ENCODE results near the gene PRKAG2.
A peak's percentile ranks its signal among the peaks of the same experiment; 100 is the strongest.

Gene PRKAG2

DNA sequence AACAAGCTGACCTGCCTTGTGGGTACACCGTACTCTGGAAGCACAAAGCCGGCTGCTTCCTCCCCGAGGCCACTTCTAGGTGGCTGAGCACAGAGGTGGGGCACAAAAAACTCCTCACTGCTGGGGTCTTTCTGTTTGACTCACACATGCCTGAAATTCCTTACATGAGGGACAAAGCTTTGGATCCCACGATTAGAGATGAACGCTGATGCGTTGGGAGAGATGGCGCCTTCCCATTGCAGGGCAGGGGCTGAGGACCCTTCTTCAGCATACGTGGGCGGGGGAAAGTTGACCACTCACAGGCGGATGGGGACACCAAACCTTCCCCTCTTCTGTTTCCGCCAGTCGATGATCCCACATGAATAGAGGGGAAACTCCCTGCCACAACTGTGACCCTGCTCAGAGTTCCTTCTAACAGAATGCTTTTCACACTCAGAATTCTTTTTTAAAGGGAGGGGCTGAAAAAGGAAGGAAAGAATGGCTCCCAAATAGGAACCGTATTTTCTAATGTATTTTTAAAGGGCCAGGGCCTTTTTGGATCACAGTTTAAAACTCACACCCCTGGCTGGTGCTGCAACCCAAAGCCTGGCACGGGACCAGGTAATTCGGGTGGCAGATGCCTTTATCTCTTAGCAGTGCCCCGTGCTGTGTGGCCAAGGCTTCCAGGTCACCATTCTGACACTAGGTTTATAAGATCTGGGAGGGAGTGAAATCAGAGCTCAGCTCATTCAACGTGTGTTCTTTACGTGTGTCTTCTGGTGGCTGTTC is 134.0 kb downstream of the PRKAG2 start:
- H4K20me1 ChIP-seq, result no peaks in the 10 kb centered on the region; a peak in 1 of 22 replicates

DNA sequence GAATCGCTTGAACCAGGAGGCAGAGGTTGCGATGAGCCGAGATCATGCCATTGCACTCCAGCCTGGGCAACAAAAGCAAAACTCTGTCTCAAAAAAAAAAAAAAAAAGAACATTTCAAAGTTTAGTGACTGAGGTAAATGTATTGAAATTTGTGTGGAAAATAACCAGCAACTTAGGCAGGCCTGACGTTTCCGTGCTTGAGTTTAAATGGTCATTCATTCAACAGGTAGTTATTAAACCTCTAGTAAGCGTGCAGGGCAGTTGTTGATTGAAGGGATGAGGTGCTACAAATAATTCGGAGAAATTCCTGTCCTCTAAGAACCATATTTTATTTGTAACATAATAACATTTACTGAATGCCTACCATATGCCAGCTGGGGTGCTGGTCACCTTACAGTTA is 135.3 kb downstream of the PRKAG2 start:
- no peak overlapping the region for H3K4me2 ChIP-seq
- peaks cover 47 to 66% (median 56%) of the 10 kb centered on the region in 10 experiments for H3K4me1 ChIP-seq
- peaks cover 0 to 3% (median 0%) of the 10 kb centered on the region in 11 experiments; a peak in 1 of 22 replicates for H4K20me1 ChIP-seq
- no peak overlapping the region for H3K27ac ChIP-seq
- TF ChIP-seq Cebpa-rat (IDR thresholded peaks at IDR 0.05), result no peak
- H3K27me3 ChIP-seq, result no peaks in the 10 kb centered on the region
- H3K36me3 ChIP-seq, result peaks cover 0 to 5% (median 0%) of the 10 kb centered on the region in 11 experiments; a peak in 1 of 22 replicates
- peaks cover 0 to 20% (median 16%) of the 10 kb centered on the region in 11 experiments; a peak in 18 of 22 replicates for H3K9me3 ChIP-seq (replicated peaks in 1 of 11)
- H3K9ac ChIP-seq, result no peak overlapping the region
- H3K4me3 ChIP-seq, result no peak overlapping the region

More for the DNA sequence above, 134.0 kb downstream of the PRKAG2 start:
- no peaks in the 10 kb centered on the region for H3K27me3 ChIP-seq
- peak overlapping the region in 10 of 11 experiments; percentile 16 to 63 (median 38); a peak in 15 of 22 replicates for H3K9ac ChIP-seq
- peak overlapping the region in 4 of 10 experiments; percentile 13 to 21 (median 16); a peak in 4 of 20 replicates for H3K4me3 ChIP-seq
- H3K4me2 ChIP-seq, result peak overlapping the region; percentile 80 to 93 (median 84)
- peaks cover 0 to 20% (median 16%) of the 10 kb centered on the region in 11 experiments; a peak in 18 of 22 replicates for H3K9me3 ChIP-seq (replicated peaks in 1 of 11)
- peaks cover 0 to 5% (median 0%) of the 10 kb centered on the region in 11 experiments; a peak in 1 of 22 replicates for H3K36me3 ChIP-seq
- TF ChIP-seq Cebpa-rat (IDR thresholded peaks at IDR 0.05), result no peak
- H3K27ac ChIP-seq, result peak overlapping the region in 8 of 11 experiments; percentile 4 to 37 (median 16); a peak in 5 of 22 replicates
- peaks cover 37 to 53% (median 43%) of the 10 kb centered on the region in 10 experiments for H3K4me1 ChIP-seq

DNA sequence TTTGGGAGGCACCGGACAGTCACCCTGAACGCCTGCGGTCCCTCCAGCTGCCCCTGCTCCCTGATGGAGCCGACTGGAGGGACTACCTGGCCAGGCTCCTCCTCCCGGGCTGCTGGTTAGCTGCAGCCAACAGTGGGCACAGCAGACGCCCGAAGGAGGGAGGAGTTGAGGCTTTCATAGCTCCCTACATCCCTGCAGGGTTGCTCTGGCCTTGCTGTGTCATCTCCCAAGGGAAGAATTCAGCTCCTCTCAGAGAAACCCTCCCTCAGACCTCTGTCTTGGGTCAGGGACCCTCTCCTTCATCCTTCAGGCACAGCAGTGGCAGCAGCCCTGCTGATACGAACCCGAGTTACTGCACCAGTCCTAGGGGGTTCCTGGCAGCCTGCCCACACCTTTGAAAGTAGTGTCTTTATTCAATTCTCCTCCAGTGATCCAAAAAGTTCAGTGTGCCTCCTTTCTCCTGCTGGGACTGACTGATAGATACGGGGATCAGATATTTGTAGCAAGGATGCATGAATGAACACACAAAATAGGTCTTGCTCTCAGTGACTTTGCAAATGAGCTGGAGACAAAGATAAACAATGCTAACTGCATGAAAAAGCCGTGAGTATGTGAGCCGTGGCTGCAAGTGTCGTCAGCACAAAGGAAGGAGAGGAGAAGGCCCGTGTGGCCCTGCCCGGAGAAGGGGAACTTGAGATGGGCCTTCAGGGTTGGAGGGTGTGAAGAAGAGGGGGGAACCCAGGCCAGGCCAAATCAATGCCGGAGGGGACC is 136.6 kb downstream of the PRKAG2 start:
- Histone ChIP-seq H4K20me1 (peaks cover 4 to 15% (median 8%) of the 10 kb centered on the region in 11 experiments; a peak in 13 of 22 replicates), H3K9ac (peak overlapping the region in 1 of 11 experiments; percentile 18; a peak in 1 of 22 replicates), H3K4me2 (peak overlapping the region; percentile 31 to 74 (median 60)), H3K27ac (peak overlapping the region in 1 of 11 experiments; percentile 36; a peak in 3 of 22 replicates), H3K27me3 (peaks cover 0 to 8% (median 0%) of the 10 kb centered on the region in 11 experiments; a peak in 5 of 22 replicates), H3K9me3 (replicated peaks in 1 of 11) (peaks cover 0 to 20% (median 16%) of the 10 kb centered on the region in 11 experiments; a peak in 18 of 22 replicates), H3K36me3 (peaks cover 0 to 5% (median 0%) of the 10 kb centered on the region in 11 experiments; a peak in 1 of 22 replicates), H3K4me1 (peaks cover 60 to 80% (median 69%) of the 10 kb centered on the region in 10 experiments), H3K4me3 (no peak overlapping the region)
- TF ChIP-seq Cebpa-rat (IDR thresholded peaks at IDR 0.05), result no peak

DNA sequence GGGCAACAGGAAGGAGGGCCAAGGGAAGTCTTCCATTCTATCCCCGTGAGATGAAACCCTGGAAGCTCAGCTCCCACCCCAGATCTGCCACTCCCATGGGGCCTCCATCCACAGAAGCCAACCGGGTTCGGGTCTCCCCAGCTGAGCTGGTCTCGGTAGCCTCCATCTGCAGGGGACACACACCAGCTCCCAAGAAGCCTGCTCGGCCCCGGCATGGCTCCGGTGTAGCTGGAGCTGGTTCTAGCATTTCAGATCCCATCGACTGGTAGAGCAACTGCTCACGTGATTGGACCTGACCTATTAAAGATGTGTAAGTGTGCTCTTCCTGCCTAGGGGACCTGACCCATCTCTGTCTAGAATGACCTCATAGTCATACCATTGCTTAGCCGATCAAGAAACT is 138.0 kb downstream of the PRKAG2 start:
- Histone ChIP-seq H4K20me1 (peaks cover 4 to 28% (median 8%) of the 10 kb centered on the region in 11 experiments; a peak in 14 of 22 replicates), H3K4me2 (no peak overlapping the region), H3K4me1 (peaks cover 57 to 82% (median 74%) of the 10 kb centered on the region in 10 experiments), H3K9me3 (replicated peaks in 1 of 11) (peaks cover 0 to 20% (median 16%) of the 10 kb centered on the region in 11 experiments; a peak in 18 of 22 replicates), H3K27me3 (peaks cover 0 to 12% (median 0%) of the 10 kb centered on the region in 11 experiments; a peak in 5 of 22 replicates), H3K36me3 (peaks cover 0 to 5% (median 0%) of the 10 kb centered on the region in 11 experiments; a peak in 1 of 22 replicates), H3K9ac (no peak overlapping the region), H3K27ac (no peak overlapping the region), H3K4me3 (no peak overlapping the region)
- no peak for TF ChIP-seq Cebpa-rat (IDR thresholded peaks at IDR 0.05)

DNA sequence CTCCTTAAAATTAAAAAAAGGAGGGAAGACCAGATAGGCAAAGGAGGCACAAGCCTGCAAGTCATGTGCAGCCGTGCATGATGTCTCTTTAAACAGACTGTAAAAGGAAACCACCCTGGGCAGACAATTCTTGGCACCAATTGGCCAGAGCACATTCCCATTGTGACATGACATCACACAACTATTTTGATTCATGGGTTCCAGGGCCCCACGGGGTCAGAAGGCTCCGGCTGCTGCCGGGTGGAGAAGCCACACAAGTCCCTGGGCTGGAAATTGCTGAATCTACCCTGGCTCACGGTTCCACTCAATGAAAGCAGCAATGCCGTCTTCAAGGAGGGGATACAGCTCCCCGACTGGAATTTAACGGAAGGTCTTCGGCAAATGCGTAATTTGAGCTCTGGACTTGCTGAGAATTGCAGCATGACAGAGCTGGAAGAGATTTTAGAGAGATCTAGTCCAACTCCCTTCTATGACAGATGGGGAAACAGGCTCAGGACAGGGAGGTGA is 140.5 kb downstream of the PRKAG2 start:
- H3K27ac ChIP-seq, result peak overlapping the region in 8 of 11 experiments; percentile 8 to 65 (median 39); a peak in 11 of 22 replicates
- peak overlapping the region; percentile 43 to 65 (median 56) for H3K4me3 ChIP-seq
- no peak for TF ChIP-seq Cebpa-rat (IDR thresholded peaks at IDR 0.05)
- H4K20me1 ChIP-seq, result peaks cover 4 to 38% (median 10%) of the 10 kb centered on the region in 11 experiments; a peak in 14 of 22 replicates
- H3K9ac ChIP-seq, result peak overlapping the region in 9 of 11 experiments; percentile 22 to 67 (median 54); a peak in 15 of 22 replicates
- H3K27me3 ChIP-seq, result peaks cover 0 to 12% (median 0%) of the 10 kb centered on the region in 11 experiments; a peak in 5 of 22 replicates
- peaks cover 0 to 5% (median 0%) of the 10 kb centered on the region in 11 experiments; a peak in 1 of 22 replicates for H3K36me3 ChIP-seq
- H3K9me3 ChIP-seq (replicated peaks in 1 of 11), result peaks cover 0 to 20% (median 16%) of the 10 kb centered on the region in 11 experiments; a peak in 18 of 22 replicates
- H3K4me1 ChIP-seq, result peaks cover 40 to 83% (median 66%) of the 10 kb centered on the region in 10 experiments
- H3K4me2 ChIP-seq, result peak overlapping the region; percentile 95 to 100 (median 97)

DNA sequence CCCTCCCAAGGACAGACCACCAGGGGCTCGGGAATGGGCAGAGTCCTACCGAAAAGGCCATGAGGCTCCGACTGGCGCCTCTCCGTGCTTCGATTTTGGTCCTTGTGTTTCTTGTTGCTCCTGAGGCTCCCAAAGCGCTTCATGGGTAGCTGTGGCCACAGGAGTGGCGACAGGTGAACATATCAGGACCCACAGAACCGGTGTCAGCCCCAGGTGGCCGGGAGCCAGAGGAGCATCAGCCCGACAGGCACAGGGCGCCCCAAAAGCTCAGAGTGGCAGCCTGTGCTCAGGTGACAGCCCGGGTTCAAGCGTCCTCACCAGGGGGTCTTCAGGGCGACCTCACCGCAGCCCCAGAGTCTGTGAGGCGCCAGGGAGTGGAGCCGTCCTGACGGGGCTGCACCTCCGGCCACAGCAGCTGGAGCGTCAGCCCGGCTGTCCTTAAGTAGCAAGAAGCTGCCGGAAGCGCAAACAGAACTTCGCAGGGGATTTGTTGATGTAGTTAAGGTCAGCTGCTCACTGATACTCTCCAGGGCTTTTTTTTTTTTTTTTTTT is 141.0 kb downstream of the PRKAG2 start:
- H4K20me1 ChIP-seq, result peaks cover 4 to 38% (median 10%) of the 10 kb centered on the region in 11 experiments; a peak in 14 of 22 replicates
- peak overlapping the region; percentile 43 to 65 (median 56) for H3K4me3 ChIP-seq
- peaks cover 0 to 5% (median 0%) of the 10 kb centered on the region in 11 experiments; a peak in 1 of 22 replicates for H3K36me3 ChIP-seq
- peaks cover 0 to 20% (median 16%) of the 10 kb centered on the region in 11 experiments; a peak in 18 of 22 replicates for H3K9me3 ChIP-seq (replicated peaks in 1 of 11)
- peak overlapping the region; percentile 2 to 69 (median 54); a peak in 19 of 22 replicates for H3K9ac ChIP-seq
- H3K27me3 ChIP-seq, result peaks cover 0 to 12% (median 0%) of the 10 kb centered on the region in 11 experiments; a peak in 5 of 22 replicates
- H3K4me1 ChIP-seq, result peaks cover 38 to 88% (median 70%) of the 10 kb centered on the region in 10 experiments
- no peak for TF ChIP-seq Cebpa-rat (IDR thresholded peaks at IDR 0.05)
- peak overlapping the region; percentile 95 to 100 (median 97) for H3K4me2 ChIP-seq
- H3K27ac ChIP-seq, result peak overlapping the region in 8 of 11 experiments; percentile 1 to 68 (median 44); a peak in 10 of 22 replicates

DNA sequence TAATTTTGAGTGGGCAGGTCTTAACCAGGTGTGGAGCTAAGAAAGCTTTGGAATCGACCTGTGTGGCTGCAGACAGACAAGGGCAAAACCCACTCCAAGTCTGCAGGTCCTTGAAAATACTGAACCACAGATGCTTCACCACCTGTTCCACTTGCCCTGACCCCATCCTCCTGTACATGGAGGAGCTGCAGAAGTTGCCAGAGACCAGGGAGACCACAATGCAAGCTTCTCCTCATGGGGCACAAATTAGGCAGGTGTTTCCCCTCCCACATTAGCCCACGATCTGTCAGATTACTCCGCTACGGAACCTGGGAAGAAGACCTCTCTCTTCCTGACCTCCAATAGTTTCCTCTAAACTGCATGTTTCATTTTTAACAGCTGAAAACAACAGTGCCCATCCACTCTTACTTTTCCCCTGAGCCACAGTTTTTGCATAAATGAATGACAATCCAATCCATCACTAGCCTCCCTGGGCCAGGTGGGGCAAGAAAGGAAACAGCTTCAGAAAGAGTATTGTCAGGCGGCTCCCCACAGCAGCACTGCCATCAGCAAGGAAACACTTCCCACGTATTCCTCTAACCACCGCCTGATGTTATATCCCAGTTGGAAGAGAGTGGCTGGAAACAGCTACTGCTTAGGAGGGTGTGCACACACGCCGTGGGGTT is 141.6 kb downstream of the PRKAG2 start:
- Histone ChIP-seq H3K4me2 (peak overlapping the region; percentile 95 to 100 (median 97)), H3K4me1 (peaks cover 32 to 88% (median 69%) of the 10 kb centered on the region in 10 experiments), H3K27ac (peak overlapping the region in 5 of 11 experiments; percentile 43 to 68 (median 50); a peak in 9 of 22 replicates), H3K9ac (peak overlapping the region; percentile 2 to 69 (median 54); a peak in 18 of 22 replicates), H3K36me3 (peaks cover 0 to 5% (median 0%) of the 10 kb centered on the region in 11 experiments; a peak in 1 of 22 replicates), H3K9me3 (replicated peaks in 1 of 11) (peaks cover 0 to 20% (median 16%) of the 10 kb centered on the region in 11 experiments; a peak in 18 of 22 replicates), H4K20me1 (peaks cover 4 to 38% (median 10%) of the 10 kb centered on the region in 11 experiments; a peak in 14 of 22 replicates), H3K4me3 (peak overlapping the region; percentile 43 to 65 (median 56)), H3K27me3 (peaks cover 0 to 12% (median 0%) of the 10 kb centered on the region in 11 experiments; a peak in 5 of 22 replicates)
- TF ChIP-seq Cebpa-rat (IDR thresholded peaks at IDR 0.05), result no peak

All from BLaER1 treated with 17β-estradiol and CSF1 and Interleukin-3, amounts not matched to agents 10 nM and 100 nM (cell line).